Activated CD4-positive, alpha-beta T cell treated with anti-CD3 and anti-CD28 coated beads for 36 hours (primary cell): ENCODE results near the gene ZNF18. TPM values are rescaled to one million over a fixed set of nuclear protein-coding genes. Genes with fewer than 3 reads are reported as not detected.

Experiments
- ATAC-seq: fragments of 200-7000 bp; cut with Tn5 transposase; one replicate; pipeline ENCODE4 v1.10.0; 2021; ENCODE audit warnings: mild to moderate bottlenecking, moderate library complexity
- CTCF ChIA-PET: fragments of 350-600 bp; sonication (Branson Sonifier 250); formaldehyde crosslinking; loops from one replicate; lab custom pipeline; 2021; ENCODE audit warnings: antibody characterized with exemption; lab: Charles Lee
- POLR2A ChIA-PET: fragments of 350-600 bp; sonication (Branson Sonifier 250); formaldehyde crosslinking; loops from one replicate; lab custom pipeline; 2021; ENCODE audit warnings: antibody characterized with exemption, inconsistent platforms; lab: Charles Lee
- DNase-seq: peaks from one replicate; pipeline ENCODE4 v3.0.0-alpha.2; 2020
- H3K27ac Mint-ChIP-seq: one replicate; pipeline ENCODE4 v1.8.0; 2021; ENCODE audit warnings: mixed read lengths
- H3K27me3 Mint-ChIP-seq: one replicate; pipeline ENCODE4 v1.8.0; 2021; ENCODE audit warnings: mixed read lengths
- H3K36me3 Mint-ChIP-seq: one replicate; pipeline ENCODE4 v1.8.0; 2021; ENCODE audit warnings: low read depth, mixed read lengths
- H3K4me1 Mint-ChIP-seq: one replicate; pipeline ENCODE4 v1.8.0; 2021; ENCODE audit warnings: mixed read lengths
- H3K4me3 Mint-ChIP-seq: one replicate; pipeline ENCODE4 v1.8.0; 2021; ENCODE audit warnings: mild to moderate bottlenecking, moderate library complexity, mixed read lengths
- H3K9me3 Mint-ChIP-seq: one replicate; pipeline ENCODE4 v1.8.0; 2021; ENCODE audit warnings: low read depth, mixed read lengths
- intact Hi-C, 2 experiments: fragments of 100-400 bp; cut with DNase I in 1 of 2; cut with micrococcal nuclease in 1 of 2; formaldehyde crosslinking; loops; one replicate each; pipeline versions ENCODE4 v1.14.2 to v1.15.1; 2022 to 2024; cut with DNase I, micrococcal nuclease
- total RNA-seq, 2 experiments: library from RNA; stranded (reverse); gene quantifications; one replicate each; pipeline ENCODE4 v1.2.3, GENCODE V29; 2021

The ZNF18 gene
- total RNA-seq, 2 experiments from 2014 or later = 7.3 to 7.4 TPM

GRCh38 chr17:12024327-12024726 is 27.1 kb upstream of the ZNF18 start:
- Mint-ChIP-seq H3K27ac (no peak overlapping the region), H3K27me3 (peaks cover 2% of the 10 kb centered on the region), H3K4me3 (no peak overlapping the region), H3K4me1 (peaks cover 79% of the 10 kb centered on the region), H3K9me3 (no peaks in the 10 kb centered on the region), H3K36me3 (peaks cover 11% of the 10 kb centered on the region)
- ChIA-PET CTCF (interaction anchor here (1.0 to 1.5 kb wide), 2 partner anchors 9 to 27 kb away, joined by 3 read pairs; no protein-coding TSS in a partner anchor), POLR2A (interaction anchor here (1.0 kb wide), 1 partner anchor 27 kb away, joined by 4 read pairs; the partner anchor contains the start of gene ZNF18)
- intact Hi-C loops = loop anchor here in 1 of 2 experiments (5.0 to 10.0 kb wide), 2 partner anchors 990 to 1327 kb away; partner anchors contain the start of genes ADPRM, ELAC2 and SCO1
- DNase-seq = no peak
- ATAC-seq = no peak

GRCh38 chr17:12022310-12022709 is 25.0 kb upstream of the ZNF18 start:
- no peak for DNase-seq
- Mint-ChIP-seq H3K4me1 (peaks cover 65% of the 10 kb centered on the region), H3K4me3 (peak overlapping the region; percentile 73), H3K9me3 (no peaks in the 10 kb centered on the region), H3K27me3 (peaks cover 2% of the 10 kb centered on the region), H3K36me3 (peaks cover 6% of the 10 kb centered on the region), H3K27ac (no peak overlapping the region)
- ChIA-PET POLR2A (interaction anchor here (0.7 to 1.8 kb wide), 2 partner anchors 25 to 996 kb away, joined by 3 to 5 read pairs; partner anchors contain the start of genes ELAC2 and ZNF18), CTCF (interaction anchor here (0.8 to 1.2 kb wide), 4 partner anchors 9 to 12 kb away, joined by 3 to 5 read pairs (median 4); no protein-coding TSS in a partner anchor)
- intact Hi-C loops = loop anchor here in 1 of 2 experiments (5.0 to 10.0 kb wide), 2 partner anchors 992 to 1325 kb away; partner anchors contain the start of genes ADPRM, ELAC2 and SCO1
- no peak for ATAC-seq

GRCh38 chr17:12021623-12022140 is 24.4 kb upstream of the ZNF18 start:
- peaks cover 60% of the 10 kb centered on the region for H3K4me1 Mint-ChIP-seq
- no peak for ATAC-seq

GRCh38 chr17:12020642-12021622 is 23.7 kb upstream of the ZNF18 start, which contains the start of gene MAP2K4:
TSS of gene MAP2K4 (plus strand) at chr17:12020877. CDS start at chr17:12020887, 10 bp downstream.
- DNase-seq (peak; percentile 96), ATAC-seq (peak; percentile 94)
- intact Hi-C loops = loop anchor here (1.0 to 10.0 kb wide), 3 partner anchors 24 to 1324 kb away; partner anchors contain the start of genes ZNF18 (in 2 of the 2), ADPRM (in 1 of the 2), ELAC2 (in 1 of the 2) and SCO1 (in 1 of the 2)
- Mint-ChIP-seq H3K4me1 (peaks cover 52% of the 10 kb centered on the region), H3K27ac (peak within 1 kb of the TSS; percentile 58), H3K27me3 (peaks cover 2% of the 10 kb centered on the region), H3K4me3 (peak within 1 kb of the TSS; percentile 73), H3K36me3 (no peaks in the 10 kb centered on the region), H3K9me3 (no peaks in the 10 kb centered on the region)
- ChIA-PET CTCF (interaction anchor here (2.2 kb wide), 1 partner anchor 24 kb away, joined by 20 read pairs; the partner anchor contains the start of gene ZNF18), POLR2A (interaction anchor here (0.7 to 1.8 kb wide), 4 partner anchors 10 to 42 kb away, joined by 3 to 25 read pairs (median 4); partner anchors contain the start of gene ZNF18)

More at GRCh38 chr17:12021623-12022140, 24.4 kb upstream of the ZNF18 start:
- Mint-ChIP-seq H3K27me3 (peaks cover 2% of the 10 kb centered on the region), H3K9me3 (no peaks in the 10 kb centered on the region), H3K27ac (peak overlapping the region; percentile 58), H3K4me3 (peak overlapping the region; percentile 73), H3K36me3 (peaks cover 2% of the 10 kb centered on the region)
- intact Hi-C loops = loop anchor here in 1 of 2 experiments (5.0 to 10.0 kb wide), 2 partner anchors 993 to 1324 kb away; partner anchors contain the start of genes ADPRM, ELAC2 and SCO1
- POLR2A ChIA-PET = interaction anchor here (1.8 kb wide), 1 partner anchor 24 kb away, joined by 5 read pairs; the partner anchor contains the start of gene ZNF18
- DNase-seq = no peak
- CTCF ChIA-PET = interaction anchor here (1.0 kb wide), 1 partner anchor 10 kb away, joined by 5 read pairs; no protein-coding TSS in a partner anchor

GRCh38 chr17:12007466-12007865 is 10.2 kb upstream of the ZNF18 start:
- no peaks in the 10 kb centered on the region for H3K36me3 Mint-ChIP-seq
- ChIA-PET POLR2A (no interaction called here), CTCF (no interaction called here)
- H3K27ac Mint-ChIP-seq = no peak overlapping the region
- ATAC-seq (no peak), DNase-seq (no peak)
- peaks cover 12% of the 10 kb centered on the region for H3K27me3 Mint-ChIP-seq
- intact Hi-C loops = no loop called here
- H3K4me1 Mint-ChIP-seq = no peaks in the 10 kb centered on the region
- no peaks in the 10 kb centered on the region for H3K9me3 Mint-ChIP-seq
- H3K4me3 Mint-ChIP-seq = no peak overlapping the region

- CTCF ChIA-PET = interaction anchor here (0.7 kb wide), 1 partner anchor 43 kb away, joined by 3 read pairs; no protein-coding TSS in a partner anchor
- intact Hi-C loops = loop anchor here (5.0 kb wide), 2 partner anchors 1018 to 1302 kb away; partner anchors contain the start of genes ADPRM (in 1 of the 2), ELAC2 (in 1 of the 2) and SCO1 (in 1 of the 2)
Observed at GRCh38 chr17:11999696-12000095, 2.4 kb upstream of the ZNF18 start.

GRCh38 chr17:11997972-11998233 is 628 bp upstream of the ZNF18 start:
- H3K27me3 Mint-ChIP-seq = no peaks in the 10 kb centered on the region
- ChIA-PET CTCF (interaction anchor here (0.6 to 2.7 kb wide), 7 partner anchors 18 to 481 kb away, joined by 3 to 20 read pairs (median 4); partner anchors contain the start of gene MAP2K4), POLR2A (interaction anchor here (1.0 to 2.9 kb wide), 4 partner anchors 12 to 33 kb away, joined by 3 to 25 read pairs (median 5); partner anchors contain the start of gene MAP2K4)
- H3K9me3 Mint-ChIP-seq = no peaks in the 10 kb centered on the region
- no peak for ATAC-seq
- DNase-seq = no peak
- H3K4me3 Mint-ChIP-seq = peak overlapping the region; percentile 78
- H3K36me3 Mint-ChIP-seq = no peaks in the 10 kb centered on the region
- intact Hi-C loops = loop anchor here (1.0 to 5.0 kb wide), 4 partner anchors 22 to 1301 kb away; partner anchors contain the start of genes ELAC2 (in 2 of the 2), MAP2K4 (in 2 of the 2), ADPRM (in 1 of the 2) and SCO1 (in 1 of the 2)
- peak overlapping the region; percentile 86 for H3K27ac Mint-ChIP-seq
- peaks cover 15% of the 10 kb centered on the region for H3K4me1 Mint-ChIP-seq

More at GRCh38 chr17:11999696-12000095, 2.4 kb upstream of the ZNF18 start:
- no peaks in the 10 kb centered on the region for H3K27me3 Mint-ChIP-seq
- DNase-seq (no peak), ATAC-seq (no peak)
- H3K9me3 Mint-ChIP-seq = no peaks in the 10 kb centered on the region
- no peaks in the 10 kb centered on the region for H3K36me3 Mint-ChIP-seq
- POLR2A ChIA-PET = no interaction called here
- H3K27ac Mint-ChIP-seq = no peak overlapping the region
- H3K4me3 Mint-ChIP-seq = no peak overlapping the region
- H3K4me1 Mint-ChIP-seq = peaks cover 14% of the 10 kb centered on the region

GRCh38 chr17:11996722-11997146 is 541 bp downstream of the ZNF18 start:
- Mint-ChIP-seq H3K27me3 (no peaks in the 10 kb centered on the region), H3K4me3 (peak overlapping the region; percentile 78), H3K27ac (peak overlapping the region; percentile 84), H3K4me1 (peaks cover 15% of the 10 kb centered on the region), H3K36me3 (peaks cover 2% of the 10 kb centered on the region), H3K9me3 (no peaks in the 10 kb centered on the region)
- ChIA-PET CTCF (interaction anchor here (0.7 to 2.7 kb wide), 9 partner anchors 10 to 81 kb away, joined by 3 to 20 read pairs (median 4); partner anchors contain the start of gene MAP2K4), POLR2A (interaction anchor here (0.5 to 2.9 kb wide), 9 partner anchors 8 to 1021 kb away, joined by 3 to 25 read pairs (median 4); partner anchors contain the start of genes ELAC2 and MAP2K4)
- no peak for DNase-seq
- ATAC-seq = peak; percentile 10
- intact Hi-C loops = loop anchor here (1.0 to 5.0 kb wide), 4 partner anchors 24 to 1299 kb away; partner anchors contain the start of genes ELAC2 (in 2 of the 2), MAP2K4 (in 2 of the 2), ADPRM (in 1 of the 2) and SCO1 (in 1 of the 2)

- DNase-seq (no peak), ATAC-seq (no peak)
- H3K9me3 Mint-ChIP-seq = no peaks in the 10 kb centered on the region
- H3K27ac Mint-ChIP-seq = no peak overlapping the region
- no peak overlapping the region for H3K4me3 Mint-ChIP-seq
- intact Hi-C loops = no loop called here
- no peaks in the 10 kb centered on the region for H3K27me3 Mint-ChIP-seq
- H3K36me3 Mint-ChIP-seq = peaks cover 38% of the 10 kb centered on the region
- CTCF ChIA-PET = interaction anchor here (0.9 to 1.2 kb wide), 2 partner anchors 47 to 55 kb away, joined by 3 read pairs; no protein-coding TSS in a partner anchor
- POLR2A ChIA-PET = no interaction called here
- H3K4me1 Mint-ChIP-seq = peaks cover 16% of the 10 kb centered on the region
Observed at GRCh38 chr17:11991461-11991860, 5.8 kb downstream of the ZNF18 start.

- CTCF ChIA-PET = no interaction called here
- Mint-ChIP-seq H3K9me3 (no peaks in the 10 kb centered on the region), H3K4me1 (peaks cover 11% of the 10 kb centered on the region), H3K27me3 (no peaks in the 10 kb centered on the region), H3K27ac (no peak overlapping the region), H3K36me3 (peaks cover 39% of the 10 kb centered on the region), H3K4me3 (no peak overlapping the region)
- no peak for ATAC-seq
- DNase-seq = no peak
- intact Hi-C loops = no loop called here
- POLR2A ChIA-PET = no interaction called here
Observed at GRCh38 chr17:11990363-11990983, 6.8 kb downstream of the ZNF18 start.
